Adrenal gland (tissue), 12 donors: Measurements from ENCODE around the gene TCHH. TPM values are rescaled to one million over a fixed set of nuclear protein-coding genes. Genes with fewer than 3 reads are reported as not detected.

Experiments
- DNase-seq, 7 donors: peaks; one replicate each; pipeline ENCODE4 v3.0.0-alpha.2; 2019 to 2020
- H3K27ac ChIP-seq, 5 donors: fragments of 200-600 bp; sonication (generic) in 4 of 5; 1 replicate in 3 of 5; 2 replicates in 2 of 5; pipeline versions ENCODE4 v1.5.1 to v1.8.0; 2016 to 2020; ENCODE audit warnings: mild to moderate bottlenecking in 1 of 5
- H3K27me3 ChIP-seq: fragments of 200-600 bp; 2 replicates; pipeline ENCODE4 v1.8.0; 2021
- H3K36me3 ChIP-seq, 2 donors: fragments of 200-600 bp; replicated peaks in 1 of 2; 1 replicate in 1 of 2; 2 replicates in 1 of 2; pipeline versions ENCODE4 v1.5.1 to v1.8.0; 2018 to 2022
- H3K4me1 ChIP-seq, 2 donors: fragments of 200-600 bp; replicated peaks in 1 of 2; 1 replicate in 1 of 2; 2 replicates in 1 of 2; pipeline versions ENCODE4 v1.5.1 to v1.8.0; 2018 to 2021
- H3K4me3 ChIP-seq, 4 donors: fragments of 200-600 bp; sonication (generic) in 3 of 4; one replicate each; pipeline ENCODE4 v1.5.1; 2016 to 2018
- H3K9me3 ChIP-seq, 3 donors: fragments of 200-600 bp; sonication (generic) in 1 of 3; replicated peaks in 1 of 3; 1 replicate in 2 of 3; 2 replicates in 1 of 3; pipeline versions ENCODE4 v1.5.1 to v1.8.0; 2016 to 2021
- CTCF ChIP-seq, 6 experiments: fragments of 450-650 bp in 4 of 6; fragments of 200-600 bp in 2 of 6; sonication (generic) in 1 of 6; IDR thresholded peaks; 1 replicate in 5 of 6; 2 replicates in 1 of 6; pipeline versions ENCODE4 v1.5.1 to v1.8.0; 2016 to 2021; ENCODE audit warnings: antibody characterized with exemption in 6 of 6, mild to moderate bottlenecking in 2 of 6, moderate library complexity in 1 of 6
- POLR2A ChIP-seq, 2 donors: fragments of 450-650 bp; IDR thresholded peaks; one replicate each; pipeline ENCODE4 v1.6.1; 2017; ENCODE audit warnings: antibody characterized with exemption in 2 of 2, mild to moderate bottlenecking in 2 of 2, moderate library complexity in 1 of 2
- intact Hi-C, 2 donors: fragments of 100-400 bp; cut with DNase I; formaldehyde crosslinking; loops; one replicate each; pipeline versions ENCODE4 v1.14.1 to v1.15.0; 2022 to 2023
- polyA plus RNA-seq, 3 donors: library from polyadenylated mRNA; stranded (reverse); fragments of 200-250 nt in 2 of 3; fragments of 350-450 nt in 1 of 3; fragmentation: Illumina TruSeq in 1 of 3; extraction: RNeasy Lipid Tissue Mini Kit (QIAGEN cat#74804) in 1 of 3; gene quantifications; one replicate each; pipeline ENCODE4 v1.2.3, GENCODE V29; 2013 to 2014
- small RNA-seq, 2 donors: library from RNA; depleted of rRNA; stranded (forward); fragments of <200 nt; gene quantifications; one replicate each; pipeline ENCODE3, GENCODE V24; 2016
- total RNA-seq, 9 donors: library from RNA; depleted of rRNA in 4 of 9; stranded (reverse); fragments of >200 nt in 4 of 9; fragments of 120-200 nt in 1 of 9; fragmentation: NEBNext Ultra II Directional in 1 of 9; extraction: Animal tissue kit (Norgen Biotek cat#: 25700) in 1 of 9; gene quantifications; one replicate each; pipeline versions ENCODE4 v1.1.0 to v1.2.4, GENCODE V29; 2013 to 2023
- donor health status: healthy with polysubstance abuse.
- donor health status: Bipolar disorder and iron deficiency.
- donor health status: DM: yes; HTN: yes; CAD: no.
- donor health status: DM: no; HTN: no; CAD: no.
- donor health status: DM: no; HTN: no; CAD: no.
- donor health status: DM: yes; HTN: yes; CAD: no.

Gene TCHH
- total and polyA plus RNA-seq, 12 donors: under 0.01 to 0.32 (median 0.17) TPM; not detected in 1

- no peaks in the 10 kb centered on the region for H3K9me3 ChIP-seq
- H3K27me3 ChIP-seq: peaks cover 15% of the 10 kb centered on the region
- no peak for DNase-seq
- no peak overlapping the region for H3K4me3 ChIP-seq
- H3K27ac ChIP-seq: no peak overlapping the region
- intact Hi-C loops: no loop called here
- no peak for TF ChIP-seq CTCF (IDR thresholded peaks at IDR 0.05)
- TF ChIP-seq POLR2A (IDR thresholded peaks at IDR 0.05): no peak
- H3K36me3 ChIP-seq: no peaks in the 10 kb centered on the region
- H3K4me1 ChIP-seq: no peaks in the 10 kb centered on the region
These were observed 53.3 kb downstream of the TCHH start for GRCh38 chr1:152061952-152062351.

Small RNAs within 50 kb of the gene (small RNA-seq; reads per million reads assigned to genes)
- gene SPTLC1P4: 0 reads per million in 2 donors

Other genes with a start within 250 kb of the TCHH start
- gene THEM4, start 205.9 kb downstream of the TCHH start, total RNA-seq: 10 to 100 TPM; 20.2 to 36.4 (median 24.6) TPM
- 10 to 100 TPM; 32.3 to 36.3 (median 34.9) TPM for gene THEM4, start 205.9 kb downstream of the TCHH start, polyA plus RNA-seq
- 100 to 1,000 TPM in 5 of 9 donors, 10 to 100 TPM in 4; 24.9 to 463 (median 190) TPM for gene S100A10, start 121.6 kb downstream of the TCHH start, total RNA-seq
- gene S100A10, start 121.6 kb downstream of the TCHH start, polyA plus RNA-seq: 100 to 1,000 TPM; 439 to 860 (median 798) TPM
- 100 to 1,000 TPM in 7 of 9 donors, 10 to 100 TPM in 2; 66.8 to 251 (median 148) TPM for gene S100A11, start 78.4 kb downstream of the TCHH start, total RNA-seq
- gene S100A11, start 78.4 kb downstream of the TCHH start, polyA plus RNA-seq: 1,000 to 10,000 TPM in 1 of 3 donors, 100 to 1,000 TPM in 2; 308 to 1,160 (median 987) TPM
- not detected for gene TCHHL1, start 26.4 kb downstream of the TCHH start, total RNA-seq
- not detected for gene TCHHL1, start 26.4 kb downstream of the TCHH start, polyA plus RNA-seq
- not detected for gene RPTN, start 43.8 kb upstream of the TCHH start, total RNA-seq
- not detected for gene RPTN, start 43.8 kb upstream of the TCHH start, polyA plus RNA-seq
- gene HRNR, start 108.7 kb upstream of the TCHH start, total RNA-seq: under 1 TPM in 1 of 9 donors, not detected in 8; under 0.01 TPM
- gene HRNR, start 108.7 kb upstream of the TCHH start, polyA plus RNA-seq: under 1 TPM in 2 of 3 donors, not detected in 1; under 0.01 TPM
- gene FLG, start 209.8 kb upstream of the TCHH start, total RNA-seq: not detected
- gene FLG, start 209.8 kb upstream of the TCHH start, polyA plus RNA-seq: not detected
- not detected for gene FLG2, start 244.6 kb upstream of the TCHH start, total RNA-seq
- gene FLG2, start 244.6 kb upstream of the TCHH start, polyA plus RNA-seq: not detected